Cardiac septum (tissue), 1 donor: ENCODE data around the gene PDE4D. TPM values are rescaled to one million over a fixed set of nuclear protein-coding genes. Genes with fewer than 3 reads are reported as not detected.
"Not testable (repeated sequence)": the region's sequence is repeated elsewhere in the genome, so short reads cannot be mapped to it uniquely, and the experiment has no call there.

Experiments used
- DNase-seq: peaks from one replicate; pipeline ENCODE4 v3.0.0-alpha.2; 2020; ENCODE audit warnings: low spot score
- intact Hi-C: fragments of 100-400 bp; cut with DNase I; formaldehyde crosslinking; loops from one replicate; pipeline ENCODE4 v1.14.0; 2022
- total RNA-seq: library from RNA; stranded (reverse); fragmentation: NEBNext Ultra II Directional; extraction: Animal tissue kit (Norgen Biotek cat#: 25700); gene quantifications from one replicate; pipeline ENCODE4 v1.2.1, GENCODE V29; 2021
- donor health status: DM: no; HTN: no; CAD: no.

The PDE4D gene
- total RNA-seq, 1 donor from 2014 or later: 29.3 TPM

DNA sequence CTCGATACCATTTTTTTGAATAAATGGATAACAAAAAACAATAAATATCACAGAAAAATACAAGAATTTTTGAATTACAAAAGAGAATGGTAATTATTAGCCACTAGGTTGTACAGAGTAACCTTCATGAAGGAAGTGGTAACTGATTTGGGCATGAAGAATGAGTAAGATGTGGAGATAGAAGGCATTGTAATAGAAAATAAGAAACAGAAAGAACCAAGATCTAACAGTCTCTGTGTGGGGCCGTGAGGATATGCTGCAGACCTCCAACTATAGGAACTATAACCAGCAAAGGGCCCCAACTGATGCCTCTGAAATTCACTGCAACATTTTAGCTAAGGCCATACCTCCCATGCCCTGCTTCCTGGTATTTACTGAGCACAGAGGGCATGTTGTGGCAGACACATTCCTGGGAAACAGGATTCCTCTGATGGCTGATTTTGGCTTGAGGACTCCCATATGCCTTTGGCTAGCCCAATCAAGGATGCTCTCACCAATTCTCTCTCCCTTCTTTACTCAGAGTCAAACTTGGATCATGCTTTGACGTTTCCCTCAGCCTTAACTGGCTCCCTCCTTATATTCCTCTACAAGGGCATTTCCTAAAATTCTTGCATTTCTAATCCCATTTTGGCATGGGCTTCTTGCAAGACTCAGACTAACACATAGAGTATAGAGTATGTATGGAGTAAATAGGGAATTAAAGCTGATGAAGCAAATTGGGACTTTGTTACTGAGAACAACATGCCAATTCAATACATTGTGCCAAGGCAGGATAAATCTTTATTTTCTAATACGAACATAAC lies 208.9 kb downstream of the PDE4D start:
- DNase-seq: no peak
- intact Hi-C loops: no loop called here

- intact Hi-C loops: no loop called here
- no peak for DNase-seq
Observed at GRCh38 chr5:59683311-59683710, 210.2 kb downstream of the PDE4D start.

- intact Hi-C loops: no loop called here
- DNase-seq: no peak
Observed at GRCh38 chr5:59682542-59682941, 211.0 kb downstream of the PDE4D start.

- intact Hi-C loops: loop anchor here (5.0 kb wide), 1 partner anchor 118 kb away; no protein-coding TSS in a partner anchor
- DNase-seq: no peak
Observed at GRCh38 chr5:59678943-59679342, 214.6 kb downstream of the PDE4D start.

DNA sequence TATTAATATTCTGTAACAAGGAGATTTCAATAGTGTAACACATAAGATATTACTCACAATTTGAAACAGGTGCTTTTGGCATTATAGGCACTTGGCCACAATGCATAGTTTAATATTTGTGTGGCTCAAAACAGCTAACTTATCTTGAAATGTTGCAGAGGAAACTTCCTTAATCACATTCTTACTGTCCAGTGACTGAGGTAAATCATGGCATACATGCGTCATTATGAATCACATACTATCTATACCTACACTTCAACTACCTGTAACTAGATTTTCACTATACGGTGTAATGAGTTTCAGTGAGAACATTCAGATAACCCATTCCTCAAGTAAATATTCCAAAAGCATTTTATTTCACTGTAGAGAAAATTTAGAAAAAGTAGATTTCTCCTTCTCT lies 218.8 kb downstream of the PDE4D start:
- no peak for DNase-seq
- intact Hi-C loops: loop anchor here (5.0 kb wide), 2 partner anchors 123 to 167 kb away; no protein-coding TSS in a partner anchor

- intact Hi-C loops: loop anchor here (2.0 to 5.0 kb wide), 2 partner anchors 166 to 283 kb away; no protein-coding TSS in a partner anchor
- no peak for DNase-seq
Observed at GRCh38 chr5:59673438-59674058, 220.0 kb downstream of the PDE4D start.

GRCh38 chr5:59666440-59667068 lies 227.0 kb downstream of the PDE4D start:
- no peak for DNase-seq
- intact Hi-C loops: no loop called here

GRCh38 chr5:59665832-59666203 lies 227.7 kb downstream of the PDE4D start:
- intact Hi-C loops, DNase-seq: not testable (repeated sequence)

- DNase-seq: no peak
- intact Hi-C loops: no loop called here
Observed at GRCh38 chr5:59665086-59665831, 228.3 kb downstream of the PDE4D start.

DNA sequence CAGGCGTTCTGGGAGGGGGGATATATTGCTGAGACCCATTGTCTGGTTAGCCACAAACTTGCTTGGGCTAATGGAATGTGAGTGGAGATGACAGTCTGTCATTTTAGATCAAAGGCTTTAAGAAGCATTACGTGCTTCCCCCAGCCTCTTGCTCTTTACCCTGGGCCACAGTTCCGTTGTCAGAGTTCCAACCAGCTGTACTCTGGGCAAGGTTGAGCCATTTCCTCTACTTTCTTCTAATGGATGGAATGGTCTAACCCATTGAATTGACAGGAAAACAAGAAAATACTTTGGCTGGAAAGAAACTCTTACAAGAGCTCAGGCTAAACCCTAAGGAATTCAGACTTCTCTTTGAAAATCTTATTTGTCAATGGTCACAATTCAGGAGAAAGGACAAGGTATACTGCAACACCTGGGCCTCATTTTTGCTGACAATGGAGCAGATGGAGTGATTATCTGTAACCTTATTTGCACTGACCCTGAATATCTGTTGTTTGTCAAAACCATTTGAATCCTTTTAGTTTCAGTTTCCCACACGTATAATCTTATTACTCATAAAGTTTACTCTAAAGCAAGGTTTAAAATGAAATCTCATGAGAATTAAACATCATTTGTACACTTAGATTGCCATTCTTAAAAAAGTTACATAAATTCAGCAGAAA lies 231.4 kb downstream of the PDE4D start:
- intact Hi-C loops: no loop called here
- DNase-seq: no peak

DNA sequence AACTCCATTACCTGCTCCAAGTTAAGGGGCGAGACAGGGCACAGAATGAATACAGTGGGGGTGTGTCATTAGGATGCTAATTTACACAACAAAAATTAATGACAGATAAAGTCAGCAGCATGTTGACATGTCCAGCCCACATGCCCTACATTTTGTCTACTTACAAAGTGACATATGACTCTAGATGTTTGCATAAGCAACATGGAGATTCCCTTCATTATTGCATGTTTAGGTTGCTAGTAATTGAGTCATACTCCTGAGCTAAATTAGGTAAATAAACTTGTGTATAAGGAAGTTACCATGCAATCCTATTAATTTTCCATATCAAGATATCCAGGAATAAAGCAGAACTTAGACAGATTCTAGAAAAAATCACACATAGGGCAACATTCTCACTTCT lies 232.2 kb downstream of the PDE4D start:
- intact Hi-C loops: no loop called here
- no peak for DNase-seq

DNA sequence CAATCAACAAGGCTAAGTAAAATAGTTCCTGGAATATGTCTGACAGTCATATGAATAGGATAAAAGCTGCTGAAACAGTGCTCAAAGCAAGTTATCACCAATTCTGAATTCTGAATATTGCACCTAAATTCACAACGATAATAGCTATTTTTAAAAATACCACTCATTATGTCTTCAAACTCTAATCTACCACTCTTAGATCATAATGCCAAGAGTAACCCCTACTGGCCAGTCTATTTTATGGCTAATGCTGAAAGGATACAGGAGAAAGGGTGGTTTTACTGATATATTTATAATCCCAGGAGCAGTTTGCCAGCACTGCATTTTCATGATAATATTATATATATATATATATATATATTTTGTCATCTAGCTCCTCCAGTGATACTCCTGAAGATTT lies 232.8 kb downstream of the PDE4D start:
- intact Hi-C loops: no loop called here
- no peak for DNase-seq

DNA sequence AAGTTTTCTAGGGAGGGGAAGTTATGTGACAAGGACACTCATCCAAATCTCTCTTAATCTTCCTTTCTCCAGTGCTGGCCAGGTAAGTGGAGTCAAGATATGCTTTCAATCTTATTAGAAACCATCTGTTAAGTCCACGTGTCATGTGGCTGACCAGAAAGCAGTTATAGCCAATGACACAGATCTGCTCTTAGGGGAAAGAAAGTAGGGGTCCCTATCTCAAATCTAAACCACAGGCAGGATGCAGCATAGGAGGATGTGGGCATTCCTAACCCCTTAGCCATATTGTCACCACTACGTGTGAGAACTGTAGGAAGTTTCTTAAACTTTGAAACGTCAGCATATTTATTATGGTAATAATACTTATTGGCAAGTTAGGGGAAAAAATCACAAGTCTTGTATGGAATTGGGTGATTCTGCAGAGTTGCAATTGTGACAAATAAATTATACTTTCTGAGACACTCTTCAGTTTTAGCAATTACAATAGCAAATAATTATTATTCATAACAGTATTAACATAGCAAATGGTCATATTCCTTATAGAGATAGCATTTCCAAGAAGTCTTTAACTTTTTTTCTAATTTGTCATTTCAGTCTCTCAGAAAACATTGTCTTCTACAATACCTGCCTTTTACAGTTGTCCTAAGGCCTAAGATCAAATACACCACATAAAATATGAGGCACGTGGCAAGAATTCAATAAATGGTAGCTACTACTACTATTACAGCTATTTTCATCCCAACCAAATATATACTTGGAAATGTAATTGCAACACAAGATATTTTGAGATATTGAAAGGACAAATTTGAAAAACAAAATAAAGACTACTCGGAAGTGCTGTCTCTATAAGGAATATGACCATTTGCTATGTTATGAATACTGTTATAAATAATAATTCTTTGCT lies 236.9 kb downstream of the PDE4D start:
- DNase-seq: no peak
- intact Hi-C loops: no loop called here

DNA sequence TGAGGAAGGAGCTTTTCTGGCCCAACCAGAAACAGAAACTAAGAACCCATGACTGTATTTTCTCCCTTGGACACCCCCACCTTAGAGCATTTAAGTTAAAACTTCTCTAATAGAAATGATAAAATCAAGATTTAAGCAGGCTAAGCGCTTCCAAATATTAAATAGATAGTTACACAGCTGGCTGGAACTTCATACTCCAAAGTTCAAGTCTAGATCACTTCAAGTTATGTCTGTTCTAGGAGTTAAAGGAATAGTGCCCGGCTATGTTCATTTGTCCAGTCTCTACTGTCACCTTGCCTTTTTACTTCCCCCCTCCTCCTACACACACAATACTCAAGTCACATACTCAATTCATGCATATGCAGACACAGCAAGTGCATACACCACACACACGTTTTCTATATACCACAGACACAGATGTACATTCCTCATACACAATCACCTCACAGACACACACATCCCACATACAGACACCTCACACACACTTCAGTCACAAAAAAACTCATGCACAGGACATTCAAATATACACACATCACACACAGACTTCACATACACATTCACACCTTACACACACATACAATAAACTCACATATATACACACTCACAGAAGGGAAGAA lies 237.7 kb downstream of the PDE4D start:
- no peak for DNase-seq
- intact Hi-C loops: no loop called here

DNA sequence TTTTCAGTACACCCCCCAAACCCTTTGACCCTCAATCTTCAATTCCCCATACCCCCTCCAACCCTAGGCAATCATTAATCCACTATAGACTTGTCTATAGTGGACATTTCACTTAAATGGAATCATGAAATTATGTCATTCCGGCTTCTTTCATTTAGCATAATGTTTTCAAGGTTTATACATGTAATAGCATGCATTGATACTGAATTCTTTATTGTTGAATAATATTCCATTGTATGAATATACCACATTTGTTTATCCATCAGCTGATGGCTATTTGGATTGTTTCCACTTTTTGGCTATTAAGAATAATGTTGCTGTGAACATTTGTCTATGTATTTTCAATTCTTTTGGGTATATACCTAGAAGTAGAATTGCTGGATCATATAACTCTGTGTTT lies 238.8 kb downstream of the PDE4D start:
- no peak for DNase-seq
- intact Hi-C loops: no loop called here

GRCh38 chr5:59652449-59652848 lies 241.1 kb downstream of the PDE4D start:
- intact Hi-C loops: no loop called here
- no peak for DNase-seq

DNA sequence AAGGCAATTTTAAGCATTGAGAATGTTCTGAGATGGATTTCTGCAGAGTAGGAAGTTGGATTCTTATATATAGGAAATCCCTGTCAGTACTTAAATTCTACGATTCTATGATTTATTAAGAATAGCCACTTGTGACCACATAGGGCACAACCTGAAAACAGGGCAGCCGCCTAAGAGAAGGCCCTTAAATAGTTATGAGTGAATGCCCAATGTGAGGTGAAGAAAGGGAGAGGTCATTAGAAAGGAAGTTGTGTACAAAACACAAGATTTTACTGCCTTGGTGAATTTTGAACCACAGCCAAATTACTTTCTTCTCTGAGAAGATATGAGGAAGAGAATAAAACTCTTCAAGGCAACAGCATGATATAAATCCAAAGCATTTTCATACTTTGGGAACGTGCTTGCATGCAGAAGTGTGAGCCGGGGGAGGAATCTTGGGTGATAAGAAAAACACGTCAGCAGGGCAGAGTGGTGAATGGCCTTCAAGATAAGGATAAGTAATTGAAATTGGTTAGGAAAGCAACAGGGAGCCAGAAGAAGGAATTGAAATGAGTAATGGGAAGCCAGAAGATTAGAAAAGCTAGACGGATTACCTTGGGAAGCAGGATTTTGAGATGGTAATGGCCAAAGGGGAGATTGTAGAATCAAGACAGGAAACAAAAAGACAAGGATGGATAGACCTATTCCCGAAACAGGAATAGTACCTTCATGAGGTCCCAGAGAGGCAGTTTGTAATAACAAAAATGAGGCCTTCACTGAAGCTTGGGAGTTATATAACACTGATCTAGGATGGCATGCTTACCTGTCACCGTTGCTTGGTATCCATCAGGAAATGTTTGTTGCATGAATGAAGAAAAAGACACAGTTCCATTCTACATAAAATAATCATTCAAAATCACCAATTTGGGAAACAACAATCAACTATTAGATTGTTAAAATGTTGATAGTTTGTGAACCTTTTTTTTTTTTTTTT lies 244.3 kb downstream of the PDE4D start:
- intact Hi-C loops: no loop called here
- DNase-seq: no peak
